Smooth muscle cell (in vitro differentiated cells): ENCODE results near the gene HMOX1. TPM values are rescaled to one million over a fixed set of nuclear protein-coding genes. Genes with fewer than 3 reads are reported as not detected.

ENCODE experiments used
- DNase-seq: peaks from one replicate; lab custom pipeline; 2025; ENCODE audit not compliant: unreplicated experiment; lab: John Stamatoyannopoulos, UW
- H2AFZ ChIP-seq: fragments of 200-600 bp; sonication (generic); 2 replicates; pipeline ENCODE4 v1.6.0; 2016; ENCODE audit warnings: antibody characterized with exemption, low read depth, mild to moderate bottlenecking
- H3F3A ChIP-seq: fragments of 200-600 bp; sonication (generic); 2 replicates; pipeline ENCODE4 v1.6.0; 2017; ENCODE audit warnings: antibody characterized with exemption, low read depth
- H3K27ac ChIP-seq: fragments of 200-600 bp; sonication (generic); 2 replicates; pipeline ENCODE4 v1.5.1; 2016; ENCODE audit warnings: low read depth, mild to moderate bottlenecking
- H3K27me3 ChIP-seq: fragments of 200-600 bp; sonication (generic); 2 replicates; pipeline ENCODE4 v1.6.1; 2016; ENCODE audit warnings: low read depth, mild to moderate bottlenecking
- H3K36me3 ChIP-seq: fragments of 200-600 bp; sonication (generic); 2 replicates; pipeline ENCODE4 v1.5.1; 2016; ENCODE audit warnings: low read depth
- H3K4me1 ChIP-seq: fragments of 200-600 bp; sonication (generic); 2 replicates; pipeline ENCODE4 v1.5.1; 2016; ENCODE audit warnings: low read depth
- H3K4me2 ChIP-seq: fragments of 200-600 bp; sonication (generic); 2 replicates; pipeline ENCODE4 v1.6.0; 2016; ENCODE audit warnings: mild to moderate bottlenecking
- H3K4me3 ChIP-seq: fragments of 200-600 bp; sonication (generic); 2 replicates; pipeline ENCODE4 v1.5.1; 2016; ENCODE audit warnings: mild to moderate bottlenecking
- H3K79me2 ChIP-seq: fragments of 200-600 bp; sonication (generic); 2 replicates; pipeline ENCODE4 v1.6.0; 2016; ENCODE audit warnings: low read depth, mild to moderate bottlenecking
- H3K9ac ChIP-seq: fragments of 200-600 bp; sonication (generic); 2 replicates; pipeline ENCODE4 v1.6.0; 2016; ENCODE audit warnings: low read depth
- H3K9me3 ChIP-seq: fragments of 200-600 bp; sonication (generic); replicated peaks from 2 replicates; pipeline ENCODE4 v1.5.1; 2016; ENCODE audit warnings: low read depth
- H4K20me1 ChIP-seq: fragments of 200-600 bp; sonication (generic); 2 replicates; pipeline ENCODE4 v1.6.0; 2016; ENCODE audit warnings: low read depth
- CTCF ChIP-seq: fragments of 200-600 bp; sonication (generic); IDR thresholded peaks from 2 replicates; pipeline ENCODE4 v1.5.1; 2017; ENCODE audit warnings: borderline replicate concordance, mild to moderate bottlenecking, antibody characterized with exemption; ENCODE audit not compliant: insufficient read depth, poor library complexity, severe bottlenecking
- WGBS: methylation state at CpG from one replicate; pipeline ENCODE4 v1.1.7; 2016; ENCODE audit warnings: low lambda C conversion rate; 5-methylcytosine and 5-hydroxymethylcytosine counted together
- polyA plus RNA-seq: library from polyadenylated mRNA; unstranded; fragments of >200 nt; fragmentation: Nextera tagmentation; extraction: Ambion mirVana; gene quantifications from 2 replicates; pipeline ENCODE4 v1.2.1, GENCODE V29; 2016
- total RNA-seq: library from RNA; depleted of rRNA; stranded (reverse); fragments of >200 nt; gene quantifications from 2 replicates; pipeline ENCODE4 v1.2.3, GENCODE V29; 2014

The HMOX1 gene
- total and polyA plus RNA-seq, 2 experiments from 2014 or later: 7.7 to 13.7 TPM

GRCh38 chr22:35341090-35341874 is 39.6 kb upstream of the HMOX1 start:
- Histone ChIP-seq H3F3A (peaks cover 3% of the 10 kb centered on the region), H2AFZ (no peak overlapping the region), H3K4me1 (no peaks in the 10 kb centered on the region), H3K9me3 (no peaks in the 10 kb centered on the region), H3K9ac (no peak overlapping the region), H3K27me3 (no peaks in the 10 kb centered on the region), H4K20me1 (no peaks in the 10 kb centered on the region), H3K27ac (no peak overlapping the region), H3K4me2 (no peak overlapping the region), H3K4me3 (no peak overlapping the region), H3K36me3 (no peaks in the 10 kb centered on the region), H3K79me2 (no peaks in the 10 kb centered on the region)
- 96% methylated on average over 19 of the region's 19 CpGs for WGBS
- no peak for TF ChIP-seq CTCF
- no peak for DNase-seq

- no peak for TF ChIP-seq CTCF
- H3K36me3 ChIP-seq: no peaks in the 10 kb centered on the region
- 100% methylated on average over 1 of the region's 4 CpGs for WGBS
Measured at GRCh38 chr22:35342390-35342789, 38.5 kb upstream of the HMOX1 start.

GRCh38 chr22:35343664-35344550 is 37.0 kb upstream of the HMOX1 start:
- TF ChIP-seq CTCF: no peak
- H3K36me3 ChIP-seq: no peaks in the 10 kb centered on the region

More at GRCh38 chr22:35342390-35342789, 38.5 kb upstream of the HMOX1 start:
- Histone ChIP-seq H3K4me1 (no peaks in the 10 kb centered on the region), H3K27ac (no peak overlapping the region), H3K9ac (no peak overlapping the region), H3K9me3 (no peaks in the 10 kb centered on the region), H3K4me2 (no peak overlapping the region), H2AFZ (no peak overlapping the region), H3F3A (peaks cover 3% of the 10 kb centered on the region), H3K27me3 (no peaks in the 10 kb centered on the region), H3K79me2 (no peaks in the 10 kb centered on the region), H3K4me3 (no peak overlapping the region), H4K20me1 (no peaks in the 10 kb centered on the region)
- DNase-seq: no peak

More at GRCh38 chr22:35343664-35344550, 37.0 kb upstream of the HMOX1 start:
- Histone ChIP-seq H2AFZ (no peak overlapping the region), H4K20me1 (no peaks in the 10 kb centered on the region), H3K27me3 (no peaks in the 10 kb centered on the region), H3K9me3 (no peaks in the 10 kb centered on the region), H3K27ac (no peak overlapping the region), H3K9ac (no peak overlapping the region), H3K4me1 (no peaks in the 10 kb centered on the region), H3K79me2 (no peaks in the 10 kb centered on the region), H3K4me3 (no peak overlapping the region), H3K4me2 (no peak overlapping the region), H3F3A (peaks cover 3% of the 10 kb centered on the region)
- 97% methylated on average over 25 of the region's 26 CpGs for WGBS
- DNase-seq: no peak
